Astrocyte of the spinal cord (primary cell): Measurements from ENCODE around the gene ACAT2.
"Not testable (repeated sequence)": the region's sequence is repeated elsewhere in the genome, so short reads cannot be mapped to it uniquely, and the experiment has no call there.

Source experiments
- DNase-seq: peaks from one replicate; pipeline ENCODE4 v3.0.0; 2011; ENCODE audit warnings: low read depth, low spot score
- H3K4me3 ChIP-seq: 2 replicates; pipeline ENCODE4 v1.5.1; 2011; ENCODE audit warnings: low read depth, mild to moderate bottlenecking, low read length, moderate library complexity
- in situ Hi-C: cut with HindIII; loops from 2 replicates; pipeline ENCODE4 v1.10.0; 2017; ENCODE audit warnings: low sequenced_read_pairs
- TF ChIP-seq, protein P1 (sequence below): IDR thresholded peaks from 2 replicates; pipeline ENCODE4 v1.5.1; 2012; ENCODE audit warnings: low read depth, mild to moderate bottlenecking, low read length, inconsistent platforms

The ACAT2 gene

DNA sequence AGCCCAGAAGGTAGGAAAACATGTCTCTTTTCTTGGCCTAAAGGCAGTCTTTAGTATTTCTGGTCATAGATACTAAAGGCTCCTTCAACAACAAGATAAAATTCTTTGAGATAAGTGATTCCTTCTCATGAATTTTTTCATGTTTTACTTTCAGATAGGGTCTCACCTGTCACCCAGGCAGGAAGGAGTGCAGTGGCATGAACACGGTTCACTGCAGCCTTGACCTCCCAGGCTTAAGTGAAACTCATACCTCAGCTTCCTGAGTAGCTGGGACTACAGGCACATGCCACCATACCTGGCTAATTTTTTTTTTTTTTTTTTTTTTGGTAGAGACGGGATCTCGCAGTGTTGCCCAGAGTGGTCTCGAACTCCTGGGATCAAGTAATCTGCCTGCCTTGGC is 47.3 kb downstream of the ACAT2 start:
- in situ Hi-C loops = no loop called here
- no peak for DNase-seq
- H3K4me3 ChIP-seq = no peak overlapping the region

DNA sequence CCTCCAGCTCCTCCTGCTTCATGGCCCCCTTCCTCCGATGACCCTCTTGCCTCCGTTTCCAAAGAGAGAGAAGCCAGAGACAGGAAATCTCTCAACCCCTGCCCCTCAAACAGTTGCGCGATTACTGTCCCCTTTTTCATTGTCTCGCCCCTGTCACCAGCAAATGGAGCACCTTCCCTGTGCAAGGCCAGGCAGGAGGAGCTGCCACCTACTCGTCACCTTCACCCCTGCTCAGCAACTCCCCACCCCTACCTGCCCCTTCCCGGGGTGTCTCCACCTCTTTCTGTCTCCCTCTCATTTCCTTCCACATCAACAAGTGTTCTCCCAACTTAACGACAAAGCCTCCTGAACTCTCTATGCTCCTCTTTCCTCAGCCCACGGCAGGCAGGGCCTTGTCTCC is 51.9 kb downstream of the ACAT2 start:
- DNase-seq = no peak
- H3K4me3 ChIP-seq = no peak overlapping the region
- in situ Hi-C loops = no loop called here
- TF ChIP-seq, protein P1, sequence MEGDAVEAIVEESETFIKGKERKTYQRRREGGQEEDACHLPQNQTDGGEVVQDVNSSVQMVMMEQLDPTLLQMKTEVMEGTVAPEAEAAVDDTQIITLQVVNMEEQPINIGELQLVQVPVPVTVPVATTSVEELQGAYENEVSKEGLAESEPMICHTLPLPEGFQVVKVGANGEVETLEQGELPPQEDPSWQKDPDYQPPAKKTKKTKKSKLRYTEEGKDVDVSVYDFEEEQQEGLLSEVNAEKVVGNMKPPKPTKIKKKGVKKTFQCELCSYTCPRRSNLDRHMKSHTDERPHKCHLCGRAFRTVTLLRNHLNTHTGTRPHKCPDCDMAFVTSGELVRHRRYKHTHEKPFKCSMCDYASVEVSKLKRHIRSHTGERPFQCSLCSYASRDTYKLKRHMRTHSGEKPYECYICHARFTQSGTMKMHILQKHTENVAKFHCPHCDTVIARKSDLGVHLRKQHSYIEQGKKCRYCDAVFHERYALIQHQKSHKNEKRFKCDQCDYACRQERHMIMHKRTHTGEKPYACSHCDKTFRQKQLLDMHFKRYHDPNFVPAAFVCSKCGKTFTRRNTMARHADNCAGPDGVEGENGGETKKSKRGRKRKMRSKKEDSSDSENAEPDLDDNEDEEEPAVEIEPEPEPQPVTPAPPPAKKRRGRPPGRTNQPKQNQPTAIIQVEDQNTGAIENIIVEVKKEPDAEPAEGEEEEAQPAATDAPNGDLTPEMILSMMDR = no peak

More for the DNA sequence above, 47.3 kb downstream of the ACAT2 start:
- TF ChIP-seq, protein P1 = no peak

DNA sequence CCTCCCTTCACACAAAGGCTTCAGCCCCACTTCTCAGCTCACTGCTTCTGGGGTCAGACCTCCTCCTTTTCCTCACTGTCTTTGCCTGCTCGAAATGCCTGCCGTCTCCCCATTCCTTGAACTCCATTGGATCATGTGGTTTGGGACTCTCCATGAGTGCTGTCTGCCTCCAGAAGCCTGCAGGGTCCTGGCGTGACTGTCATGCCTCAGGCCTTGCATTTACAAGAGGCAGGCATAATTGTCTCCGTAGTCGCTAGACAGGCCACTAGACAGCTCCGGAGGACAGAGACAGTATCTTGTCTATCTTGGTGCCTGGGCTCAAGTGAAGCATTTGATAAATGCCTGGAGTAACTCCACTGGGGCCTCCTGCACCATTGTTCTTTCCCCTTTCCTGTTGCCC is 53.6 kb downstream of the ACAT2 start:
- in situ Hi-C loops = no loop called here
- TF ChIP-seq, protein P1 = no peak
- H3K4me3 ChIP-seq = no peak overlapping the region
- DNase-seq = no peak

DNA sequence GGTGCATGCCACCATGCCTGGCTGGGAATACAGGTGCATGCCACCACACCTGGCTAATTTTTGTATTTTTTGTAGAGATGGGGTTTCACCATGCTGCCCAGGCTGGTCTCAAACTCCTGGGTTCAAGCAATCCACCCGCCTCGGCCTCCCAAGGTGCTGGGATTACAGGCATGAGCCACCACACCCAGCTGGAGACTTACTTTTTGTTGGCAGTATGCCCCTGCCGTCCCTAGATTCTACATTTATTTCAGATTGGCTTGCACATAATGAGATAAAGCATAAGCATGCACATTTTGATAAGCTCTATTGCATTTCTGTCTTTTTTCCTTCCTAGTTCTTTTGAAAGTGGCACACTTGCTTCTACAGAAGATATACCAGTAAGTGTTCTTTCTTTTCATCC is 54.9 kb downstream of the ACAT2 start:
- in situ Hi-C loops, H3K4me3 ChIP-seq: not testable (repeated sequence)

DNA sequence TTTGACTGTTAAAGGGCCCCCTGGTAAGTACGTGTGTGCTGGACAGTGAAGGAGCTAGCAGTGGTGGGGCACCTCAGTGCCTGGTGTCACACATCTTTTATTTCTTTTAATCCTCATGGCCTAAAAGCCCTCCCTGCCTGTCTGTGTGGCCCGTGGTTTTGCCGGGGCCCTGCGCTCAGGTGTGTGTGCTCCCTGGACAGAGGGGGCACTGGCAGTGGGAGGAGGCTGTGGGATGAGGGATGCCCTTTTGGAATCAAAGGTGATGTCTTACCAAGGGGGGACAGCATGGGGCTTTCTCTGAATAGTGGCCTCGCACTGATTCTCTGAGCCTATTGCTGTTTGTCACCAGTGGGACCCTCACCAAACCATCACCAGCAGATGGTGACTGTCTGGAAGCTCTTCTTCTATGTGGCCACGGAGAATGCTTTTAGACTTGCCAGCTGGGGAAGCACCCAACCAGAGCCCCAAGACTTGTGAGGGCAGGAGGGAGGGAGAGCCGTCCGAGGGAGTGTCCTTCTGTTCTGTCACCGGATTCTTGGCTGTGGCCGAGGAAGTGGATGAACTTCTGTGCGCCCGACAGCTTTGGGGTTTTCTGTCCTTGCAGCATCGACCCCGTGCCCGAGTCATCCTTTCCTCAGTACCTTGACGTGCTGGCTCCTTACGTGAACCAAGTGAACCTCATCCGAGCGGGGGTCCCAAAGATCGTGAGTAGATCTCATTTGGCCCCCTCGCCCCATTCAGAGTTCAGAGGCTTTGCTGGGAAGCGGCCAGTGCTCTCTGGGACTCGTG is 56.3 kb downstream of the ACAT2 start:
- in situ Hi-C loops = no loop called here
- no peak for DNase-seq
- TF ChIP-seq, protein P1 = no peak
- H3K4me3 ChIP-seq = no peak overlapping the region

More for the DNA sequence above, 54.9 kb downstream of the ACAT2 start:
- not testable (repeated sequence) for DNase-seq

DNA sequence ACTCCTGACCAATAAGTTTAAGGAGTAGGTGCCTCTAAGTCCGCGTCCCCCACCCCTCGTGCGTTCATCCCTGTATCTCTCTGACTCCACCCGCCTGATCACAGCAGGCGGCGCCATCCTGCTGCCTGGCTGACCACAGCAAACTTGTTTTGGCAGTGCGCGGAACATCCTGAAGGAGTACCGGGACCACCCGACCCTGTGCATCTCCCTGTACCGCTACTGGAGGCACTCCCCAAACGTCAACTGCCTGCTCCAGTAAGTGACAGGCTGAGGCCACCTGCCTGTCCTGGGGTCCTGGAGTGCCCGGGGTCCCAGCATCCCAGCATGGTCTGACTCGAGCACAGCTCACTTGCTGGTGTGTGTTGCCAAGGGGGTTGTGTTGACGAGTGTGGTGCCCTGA is 57.3 kb downstream of the ACAT2 start:
- no peak overlapping the region for H3K4me3 ChIP-seq
- in situ Hi-C loops = no loop called here
- no peak for DNase-seq
- TF ChIP-seq, protein P1 = no peak

DNA sequence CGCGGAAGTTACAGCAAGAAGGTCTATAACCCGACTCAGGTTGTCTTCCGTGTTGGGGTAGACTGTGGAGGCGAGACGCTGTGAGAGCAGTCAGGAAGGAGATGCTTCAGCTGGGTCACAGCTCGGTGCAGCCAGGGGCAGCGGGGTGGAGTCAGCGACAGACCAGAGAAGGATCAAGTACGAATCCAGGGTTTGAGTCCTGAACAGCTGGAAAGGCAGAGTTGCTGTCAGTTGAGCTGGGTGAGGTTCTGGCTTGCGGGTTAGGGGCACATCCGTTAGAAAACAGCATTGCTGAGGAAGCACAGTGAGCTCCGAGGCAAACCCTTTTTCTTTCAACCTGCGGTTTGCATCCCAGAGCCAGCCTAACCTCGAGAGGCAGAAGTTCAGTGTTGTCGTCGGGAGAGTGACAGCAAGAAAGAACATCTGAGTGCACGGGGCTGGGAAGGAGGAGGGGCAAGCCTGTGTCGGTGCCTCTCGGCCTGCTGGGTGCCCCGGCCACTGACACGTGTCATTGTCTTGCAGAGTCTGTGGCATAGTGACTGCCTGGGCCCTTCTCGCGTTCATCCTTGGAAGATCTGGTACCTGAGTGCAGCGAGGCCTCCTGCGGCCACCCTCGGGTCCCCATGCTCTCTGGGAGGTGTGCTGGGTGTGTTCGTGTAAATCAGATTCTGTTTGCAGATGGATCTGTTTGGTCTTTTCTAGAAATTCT is 58.2 kb downstream of the ACAT2 start:
- no peak overlapping the region for H3K4me3 ChIP-seq
- no peak for DNase-seq
- in situ Hi-C loops = no loop called here
- TF ChIP-seq, protein P1 = no peak
